Kidney (tissue), 14 donors: ENCODE measurements around the gene SYT7. TPM values are rescaled to one million over a fixed set of nuclear protein-coding genes. Genes with fewer than 3 reads are reported as not detected.
A peak's percentile ranks its signal among the peaks of the same experiment; 100 is the strongest.

Experiments
- DNase-seq, 5 donors: peaks; one replicate each; pipeline ENCODE4 v3.0.0-alpha.2; 2013 to 2020
- FAIRE-seq: peaks from 2 replicates; lab custom pipeline; 2012; peaks lifted over from hg19 to GRCh38; lab: Jason Lieb, UNC
- H3K27ac ChIP-seq, 2 donors: one replicate each; pipeline ENCODE4 v1.7.0; 2013; ENCODE audit warnings: low read depth in 2 of 2, low read length in 2 of 2, inconsistent platforms in 1 of 2
- H3K27me3 ChIP-seq: one replicate; pipeline ENCODE4 v1.7.1; 2013; ENCODE audit warnings: low read length, inconsistent platforms; ENCODE audit not compliant: control insufficient read depth, insufficient read depth
- H3K36me3 ChIP-seq, 3 donors: one replicate each; pipeline versions ENCODE4 v1.7.0 to v1.7.1; 2013; ENCODE audit warnings: low read length in 3 of 3, control low read depth in 1 of 3, inconsistent platforms in 1 of 3; ENCODE audit not compliant: insufficient read depth in 3 of 3, control insufficient read depth in 2 of 3
- H3K4me1 ChIP-seq, 3 donors: one replicate each; pipeline versions ENCODE4 v1.7.0 to v1.7.1; 2013; ENCODE audit warnings: low read length in 3 of 3, inconsistent platforms in 1 of 3, low read depth in 1 of 3; ENCODE audit not compliant: control insufficient read depth in 2 of 3, insufficient read depth in 2 of 3
- H3K4me3 ChIP-seq, 3 donors: one replicate each; pipeline versions ENCODE4 v1.7.0 to v1.8.1; 2013; ENCODE audit warnings: low read length in 3 of 3, control low read depth in 1 of 3, inconsistent platforms in 1 of 3
- H3K9ac ChIP-seq, 3 donors: one replicate each; pipeline versions ENCODE4 v1.7.0 to v1.7.1; 2013; ENCODE audit warnings: low read length in 3 of 3, control low read depth in 1 of 3, inconsistent platforms in 1 of 3
- H3K9me3 ChIP-seq, 3 donors: one replicate each; pipeline versions ENCODE4 v1.7.0 to v1.7.1; 2013; ENCODE audit warnings: low read length in 3 of 3, control low read depth in 1 of 3, inconsistent platforms in 1 of 3; ENCODE audit not compliant: control insufficient read depth in 2 of 3, insufficient read depth in 1 of 3
- CTCF ChIP-seq: IDR thresholded peaks from 3 replicates; pipeline ENCODE4 v1.5.1; 2012; ENCODE audit warnings: mild to moderate bottlenecking, moderate library complexity, borderline replicate concordance; ENCODE audit not compliant: insufficient read depth; ENCODE audit errors: extremely low read depth
- intact Hi-C: fragments of 100-400 bp; cut with DNase I; formaldehyde crosslinking; loops from one replicate; pipeline ENCODE4 v1.11.1; 2022
- polyA plus RNA-seq: library from polyadenylated mRNA; stranded (reverse); fragments of 350-450 nt; fragmentation: Illumina TruSeq; extraction: RNeasy Lipid Tissue Mini Kit (QIAGEN cat#74804); gene quantifications from one replicate; pipeline ENCODE4 v1.2.3, GENCODE V29; 2014; ENCODE audit warnings: low read depth, low replicate concordance; ENCODE audit not compliant: insufficient read depth
- total RNA-seq: library from RNA; stranded (reverse); fragmentation: NEBNext Ultra II Directional; extraction: Animal tissue kit (Norgen Biotek cat#: 25700); gene quantifications from one replicate; pipeline ENCODE4 v1.2.1, GENCODE V29; 2021
- donor health status: control.
- donor health status: control.
- donor health status: control.
- donor health status: control.
- donor health status: control.
- donor health status: DM: yes; HTN: yes; CAD: no.
- donor health status: Normal renal cell carcinoma (clear cell type).

Gene SYT7
- total and polyA plus RNA-seq, 2 donors from 2014 or later, result 5.7 to 6.7 TPM

- H3K9ac ChIP-seq, result no peak overlapping the region
- no peak for DNase-seq
Observed at GRCh38 chr11:61603667-61604066, 22.8 kb upstream of the SYT7 start.

GRCh38 chr11:61602775-61603569 is 22.1 kb upstream of the SYT7 start:
- intact Hi-C loops, result no loop called here
- H3K36me3 ChIP-seq, result no peaks in the 10 kb centered on the region
- no peak overlapping the region for H3K4me3 ChIP-seq
- no peak for TF ChIP-seq CTCF
- FAIRE-seq, result no peak
- no peak overlapping the region for H3K9ac ChIP-seq
- peak; percentile 64 to 94 (median 75) for DNase-seq
- H3K27me3 ChIP-seq, result no peaks in the 10 kb centered on the region
- H3K27ac ChIP-seq, result peak overlapping the region in 1 of 2 donors; percentile 11
- H3K4me1 ChIP-seq, result peaks cover 0 to 12% (median 0%) of the 10 kb centered on the region in 3 donors
- no peaks in the 10 kb centered on the region for H3K9me3 ChIP-seq

More at GRCh38 chr11:61603667-61604066, 22.8 kb upstream of the SYT7 start:
- Histone ChIP-seq H3K27me3 (no peaks in the 10 kb centered on the region), H3K4me1 (peaks cover 0 to 12% (median 0%) of the 10 kb centered on the region in 3 donors), H3K27ac (peak overlapping the region in 1 of 2 donors; percentile 11), H3K9me3 (no peaks in the 10 kb centered on the region), H3K4me3 (no peak overlapping the region), H3K36me3 (no peaks in the 10 kb centered on the region)
- intact Hi-C loops, result no loop called here
- FAIRE-seq, result no peak
- no peak for TF ChIP-seq CTCF

GRCh38 chr11:61601512-61601911 is 20.6 kb upstream of the SYT7 start:
- DNase-seq, result no peak
- no peak overlapping the region for H3K27ac ChIP-seq
- H3K9ac ChIP-seq, result no peak overlapping the region
- no peak for TF ChIP-seq CTCF
- intact Hi-C loops, result no loop called here
- no peaks in the 10 kb centered on the region for H3K27me3 ChIP-seq
- H3K36me3 ChIP-seq, result no peaks in the 10 kb centered on the region
- no peak for FAIRE-seq
- no peaks in the 10 kb centered on the region for H3K9me3 ChIP-seq
- H3K4me3 ChIP-seq, result no peak overlapping the region
- peaks cover 0 to 12% (median 0%) of the 10 kb centered on the region in 3 donors for H3K4me1 ChIP-seq
